Upper lobe of right lung (tissue), 1 donor: Measurements from ENCODE around the gene ASH1L. TPM values are rescaled to one million over a fixed set of nuclear protein-coding genes. Genes with fewer than 3 reads are reported as not detected.

Experiments
- ATAC-seq: fragments of 200-7000 bp; cut with Tn5 transposase; one replicate; pipeline ENCODE4 v1.9.1; 2020; ENCODE audit warnings: mild to moderate bottlenecking, moderate library complexity
- DNase-seq: peaks from one replicate; pipeline ENCODE4 v3.0.0-alpha.2; 2020
- H3K27ac ChIP-seq: fragments of 200-600 bp; one replicate; pipeline ENCODE4 v1.8.0; 2022
- H3K27me3 ChIP-seq: fragments of 200-600 bp; one replicate; pipeline ENCODE4 v1.8.0; 2022; ENCODE audit warnings: mild to moderate bottlenecking
- H3K36me3 ChIP-seq: fragments of 200-600 bp; one replicate; pipeline ENCODE4 v1.8.0; 2022
- H3K4me1 ChIP-seq: fragments of 200-600 bp; one replicate; pipeline ENCODE4 v1.8.0; 2022
- H3K4me3 ChIP-seq: fragments of 200-600 bp; one replicate; pipeline ENCODE4 v1.8.0; 2022; ENCODE audit warnings: mild to moderate bottlenecking
- H3K9me3 ChIP-seq: fragments of 200-600 bp; one replicate; pipeline ENCODE4 v1.8.0; 2022
- intact Hi-C: fragments of 100-400 bp; cut with DNase I; formaldehyde crosslinking; loops from one replicate; pipeline ENCODE4 v1.11.0; 2022
- total RNA-seq: library from RNA; stranded (reverse); fragmentation: NEBNext Ultra II Directional; extraction: Animal tissue kit (Norgen Biotek cat#: 25700); gene quantifications from one replicate; pipeline ENCODE4 v1.2.1, GENCODE V29; 2021
- TF ChIP-seq, protein P1 (sequence below): fragments of 200-600 bp; IDR thresholded peaks from one replicate; pipeline ENCODE4 v1.8.0; 2022; ENCODE audit warnings: antibody characterized with exemption
- donor health status: DM: no; HTN: yes; CAD: no; lungs with severe emphysema.

ASH1L gene
- total RNA-seq, 1 donor from 2014 or later: 56.6 TPM

GRCh38 chr1:155553349-155553748 is 9.3 kb downstream of the ASH1L start:
- DNase-seq (no peak), ATAC-seq (no peak)
- Histone ChIP-seq H3K4me1 (peaks cover 13% of the 10 kb centered on the region), H3K9me3 (no peaks in the 10 kb centered on the region), H3K27ac (no peak overlapping the region), H3K27me3 (no peaks in the 10 kb centered on the region), H3K4me3 (no peak overlapping the region), H3K36me3 (peaks cover 9% of the 10 kb centered on the region)
- intact Hi-C loops: no loop called here
- TF ChIP-seq, protein P1, sequence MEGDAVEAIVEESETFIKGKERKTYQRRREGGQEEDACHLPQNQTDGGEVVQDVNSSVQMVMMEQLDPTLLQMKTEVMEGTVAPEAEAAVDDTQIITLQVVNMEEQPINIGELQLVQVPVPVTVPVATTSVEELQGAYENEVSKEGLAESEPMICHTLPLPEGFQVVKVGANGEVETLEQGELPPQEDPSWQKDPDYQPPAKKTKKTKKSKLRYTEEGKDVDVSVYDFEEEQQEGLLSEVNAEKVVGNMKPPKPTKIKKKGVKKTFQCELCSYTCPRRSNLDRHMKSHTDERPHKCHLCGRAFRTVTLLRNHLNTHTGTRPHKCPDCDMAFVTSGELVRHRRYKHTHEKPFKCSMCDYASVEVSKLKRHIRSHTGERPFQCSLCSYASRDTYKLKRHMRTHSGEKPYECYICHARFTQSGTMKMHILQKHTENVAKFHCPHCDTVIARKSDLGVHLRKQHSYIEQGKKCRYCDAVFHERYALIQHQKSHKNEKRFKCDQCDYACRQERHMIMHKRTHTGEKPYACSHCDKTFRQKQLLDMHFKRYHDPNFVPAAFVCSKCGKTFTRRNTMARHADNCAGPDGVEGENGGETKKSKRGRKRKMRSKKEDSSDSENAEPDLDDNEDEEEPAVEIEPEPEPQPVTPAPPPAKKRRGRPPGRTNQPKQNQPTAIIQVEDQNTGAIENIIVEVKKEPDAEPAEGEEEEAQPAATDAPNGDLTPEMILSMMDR: no peak

GRCh38 chr1:155548706-155549105 is 13.9 kb downstream of the ASH1L start:
- intact Hi-C loops: no loop called here
- no peaks in the 10 kb centered on the region for H3K27me3 ChIP-seq
- peaks cover 12% of the 10 kb centered on the region for H3K4me1 ChIP-seq
- no peak for DNase-seq
- TF ChIP-seq, protein P1: no peak
- H3K9me3 ChIP-seq: no peaks in the 10 kb centered on the region
- H3K4me3 ChIP-seq: no peak overlapping the region
- no peak overlapping the region for H3K27ac ChIP-seq
- ATAC-seq: no peak
- H3K36me3 ChIP-seq: peaks cover 12% of the 10 kb centered on the region

GRCh38 chr1:155540000-155540874 is 22.4 kb downstream of the ASH1L start:
- intact Hi-C loops: no loop called here
- H3K4me3 ChIP-seq: no peak overlapping the region
- TF ChIP-seq, protein P1: no peak
- peaks cover 6% of the 10 kb centered on the region for H3K36me3 ChIP-seq
- ATAC-seq (no peak), DNase-seq (no peak)
- peaks cover 48% of the 10 kb centered on the region for H3K4me1 ChIP-seq
- no peaks in the 10 kb centered on the region for H3K27me3 ChIP-seq
- no peak overlapping the region for H3K27ac ChIP-seq
- no peaks in the 10 kb centered on the region for H3K9me3 ChIP-seq

- peaks cover 59% of the 10 kb centered on the region for H3K4me1 ChIP-seq
- H3K27ac ChIP-seq: no peak overlapping the region
- intact Hi-C loops: no loop called here
- DNase-seq (no peak), ATAC-seq (no peak)
- H3K27me3 ChIP-seq: no peaks in the 10 kb centered on the region
- H3K9me3 ChIP-seq: no peaks in the 10 kb centered on the region
- no peaks in the 10 kb centered on the region for H3K36me3 ChIP-seq
- TF ChIP-seq, protein P1: no peak
- no peak overlapping the region for H3K4me3 ChIP-seq
Measured at GRCh38 chr1:155537193-155537592, 25.4 kb downstream of the ASH1L start.

DNA sequence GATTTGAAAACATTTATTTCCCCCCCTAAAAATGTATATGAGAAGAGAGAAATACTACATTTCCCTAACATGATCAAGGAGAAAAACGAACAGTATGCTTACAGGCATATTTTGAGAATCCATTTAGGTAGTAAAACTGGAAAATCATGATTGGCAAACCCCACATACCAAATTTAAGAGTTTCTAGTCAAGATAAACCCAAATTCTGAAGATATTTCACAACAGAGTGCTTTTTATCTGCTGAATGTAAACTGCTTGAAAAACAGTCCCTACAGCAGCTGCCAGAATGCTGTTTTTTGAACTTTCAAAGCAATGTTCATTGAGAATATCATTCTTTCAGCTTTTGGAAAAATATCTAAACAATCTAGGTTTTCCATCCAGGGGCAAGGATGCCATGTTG is 31.0 kb downstream of the ASH1L start:
- Histone ChIP-seq H3K27ac (no peak overlapping the region), H3K4me1 (peaks cover 44% of the 10 kb centered on the region), H3K36me3 (no peaks in the 10 kb centered on the region), H3K27me3 (no peaks in the 10 kb centered on the region), H3K4me3 (no peak overlapping the region), H3K9me3 (no peaks in the 10 kb centered on the region)
- TF ChIP-seq, protein P1: no peak
- intact Hi-C loops: no loop called here
- DNase-seq: no peak
- ATAC-seq: no peak
